Osteoblast (primary cell): ENCODE results near the gene LITAF. TPM values are rescaled to one million over a fixed set of nuclear protein-coding genes. Genes with fewer than 3 reads are reported as not detected.

Source experiments
- DNase-seq: peaks from one replicate; pipeline ENCODE4 v3.0.0; 2011; ENCODE audit warnings: low spot score, mixed read lengths; ENCODE audit not compliant: insufficient read length; ENCODE audit errors: missing footprints
- H2AFZ ChIP-seq: 2 replicates; pipeline ENCODE4 v1.6.0; 2011; ENCODE audit warnings: mild to moderate bottlenecking, low read length
- H3K27ac ChIP-seq: 2 replicates; pipeline ENCODE4 v1.5.1; 2011; ENCODE audit warnings: mild to moderate bottlenecking, low read depth, low read length, moderate library complexity
- H3K27me3 ChIP-seq: 2 replicates; pipeline ENCODE4 v1.6.0; 2012; ENCODE audit warnings: mild to moderate bottlenecking, control low read depth, inconsistent platforms, low read length, moderate library complexity; ENCODE audit not compliant: insufficient read depth
- H3K36me3 ChIP-seq: 2 replicates; pipeline ENCODE4 v1.5.1; 2011; ENCODE audit warnings: mild to moderate bottlenecking, low read length, control low read depth, moderate library complexity; ENCODE audit not compliant: insufficient read depth
- H3K4me1 ChIP-seq: 2 replicates; pipeline ENCODE4 v1.5.1; 2011; ENCODE audit warnings: mild to moderate bottlenecking, low read length, control low read depth, moderate library complexity; ENCODE audit not compliant: insufficient read depth
- H3K4me2 ChIP-seq: 2 replicates; pipeline ENCODE4 v1.6.0; 2011; ENCODE audit warnings: mild to moderate bottlenecking, low read length; ENCODE audit not compliant: insufficient read depth
- H3K4me3 ChIP-seq: fragments of 200-600 bp; sonication (generic); 3 replicates; pipeline ENCODE4 v1.5.1; 2012; ENCODE audit warnings: mild to moderate bottlenecking, low read length, inconsistent platforms; ENCODE audit not compliant: insufficient read depth
- H3K79me2 ChIP-seq: 2 replicates; pipeline ENCODE4 v1.6.0; 2012; ENCODE audit warnings: mild to moderate bottlenecking, low read length, control low read depth, inconsistent platforms; ENCODE audit not compliant: insufficient read depth
- H3K9me3 ChIP-seq: 2 replicates; pipeline ENCODE4 v1.5.1; 2011; ENCODE audit warnings: low read depth, low read length, control low read depth
- H4K20me1 ChIP-seq: 2 replicates; pipeline ENCODE4 v1.6.0; 2012; ENCODE audit warnings: mild to moderate bottlenecking, low read length, control low read depth; ENCODE audit not compliant: insufficient read depth
- CTCF ChIP-seq: IDR thresholded peaks from 2 replicates; pipeline ENCODE4 v1.5.1; 2011; ENCODE audit warnings: mild to moderate bottlenecking, low read depth, low read length, moderate library complexity; ENCODE audit errors: extremely low read depth
- total RNA-seq: library from RNA; depleted of rRNA; stranded (reverse); fragments of >200 nt; gene quantifications from 2 replicates; pipeline ENCODE4 v1.2.3, GENCODE V29; 2012

The LITAF gene
- total RNA-seq, 1 donor, result 33.3 TPM

- Histone ChIP-seq H3K36me3 (no peaks in the 10 kb centered on the region), H3K4me2 (no peak overlapping the region), H3K9me3 (peaks cover 2% of the 10 kb centered on the region), H3K27ac (no peak overlapping the region), H3K4me1 (peaks cover 18% of the 10 kb centered on the region), H4K20me1 (peaks cover 12% of the 10 kb centered on the region), H3K4me3 (no peak overlapping the region), H3K27me3 (no peaks in the 10 kb centered on the region), H2AFZ (no peak overlapping the region), H3K79me2 (peaks cover 31% of the 10 kb centered on the region)
- DNase-seq, result peak; percentile 79
- no peak for TF ChIP-seq CTCF
These were observed 1.8 kb upstream of the LITAF start for GRCh38 chr16:11588321-11589197.

DNA sequence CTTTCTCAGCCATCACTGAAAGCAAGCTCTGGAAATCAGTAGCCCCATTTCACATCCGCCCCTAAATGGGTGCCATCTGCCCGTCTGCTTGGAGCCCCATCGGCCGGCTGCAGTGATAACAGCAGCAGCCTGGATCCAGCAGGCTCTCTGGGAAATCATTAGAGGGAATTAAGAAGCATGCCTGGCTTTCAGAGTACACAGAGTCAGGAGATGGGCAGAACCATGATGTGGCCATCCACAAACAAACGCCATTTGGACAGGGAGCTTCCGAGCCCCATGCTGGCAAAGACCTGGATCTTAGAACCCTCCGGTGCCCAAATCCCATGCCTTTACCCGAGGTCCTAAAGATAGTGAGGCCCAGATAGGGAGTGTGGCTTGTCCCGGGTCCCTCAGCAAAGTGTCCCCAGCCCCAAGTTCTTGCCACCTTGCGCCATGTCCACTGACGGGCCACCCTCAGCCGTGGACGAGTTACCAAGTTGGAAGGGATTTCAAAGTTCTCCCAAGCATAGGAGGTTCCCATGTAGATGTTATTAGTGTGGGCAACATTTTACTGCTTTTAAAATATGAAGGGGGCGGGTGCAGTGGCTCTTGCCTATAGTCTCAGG is 1.0 kb upstream of the LITAF start:
- peaks cover 2% of the 10 kb centered on the region for H3K9me3 ChIP-seq
- H2AFZ ChIP-seq, result peak overlapping the region; percentile 88
- H3K79me2 ChIP-seq, result peaks cover 33% of the 10 kb centered on the region
- no peaks in the 10 kb centered on the region for H3K36me3 ChIP-seq
- no peak for DNase-seq
- H3K27me3 ChIP-seq, result no peaks in the 10 kb centered on the region
- H3K4me3 ChIP-seq, result peak overlapping the region; percentile 77
- peaks cover 15% of the 10 kb centered on the region for H4K20me1 ChIP-seq
- peaks cover 25% of the 10 kb centered on the region for H3K4me1 ChIP-seq
- TF ChIP-seq CTCF, result no peak
- peak overlapping the region; percentile 53 for H3K27ac ChIP-seq
- peak overlapping the region; percentile 87 for H3K4me2 ChIP-seq

DNA sequence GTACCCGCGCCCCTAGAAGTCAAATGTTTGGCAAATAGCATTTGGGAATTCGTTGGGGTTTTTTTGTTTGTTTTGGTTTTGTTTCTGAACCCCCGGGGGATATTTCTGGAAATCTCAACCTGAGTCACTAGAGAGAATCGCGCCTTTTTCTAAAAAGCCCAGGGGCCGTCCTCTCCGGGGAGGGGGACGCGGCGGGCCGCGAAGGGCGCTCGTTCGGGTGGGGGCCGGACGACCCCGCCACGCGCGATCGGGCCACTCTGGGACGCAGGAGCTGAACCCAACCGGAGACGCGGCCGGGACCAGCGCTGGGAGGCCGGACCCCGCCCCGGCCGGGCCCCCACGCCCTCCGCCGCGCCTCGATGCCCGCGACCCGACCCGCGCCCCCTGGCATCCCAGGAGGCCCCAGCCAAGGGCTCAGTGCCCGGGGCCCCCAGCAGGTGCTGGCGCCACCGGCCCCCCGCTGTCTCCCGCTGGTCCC is 302 bp downstream of the LITAF start:
- Histone ChIP-seq H3K4me2 (peak overlapping the region; percentile 87), H3K79me2 (peaks cover 46% of the 10 kb centered on the region), H3K27ac (peak overlapping the region; percentile 67), H2AFZ (peak overlapping the region; percentile 48), H3K4me1 (peaks cover 30% of the 10 kb centered on the region), H3K27me3 (no peaks in the 10 kb centered on the region), H3K4me3 (peak overlapping the region; percentile 77), H3K9me3 (peaks cover 2% of the 10 kb centered on the region), H3K36me3 (no peaks in the 10 kb centered on the region), H4K20me1 (peaks cover 23% of the 10 kb centered on the region)
- peak; percentile 83 for DNase-seq
- TF ChIP-seq CTCF, result no peak
